ENCODE data around the gene NWD2. TPM values are rescaled to one million over a fixed set of nuclear protein-coding genes. Genes with fewer than 3 reads are reported as not detected.

NWD2 gene
- total RNA-seq, 1 experiment from 2014 or later, result not detected

GRCh38 chr4:37393321-37393720 lies 148.8 kb downstream of the NWD2 start:
- Histone ChIP-seq H3K27me3 (replicated peaks; ENCODE audit: insufficient read depth, low read depth, low read length, poor library complexity) (no peaks in the 10 kb centered on the region), H3K4me3 (ENCODE audit: low read depth, low read length, poor library complexity, severe bottlenecking) (no peak overlapping the region), H3K4me1 (ENCODE audit: insufficient read depth, low read length, poor library complexity, severe bottlenecking) (no peaks in the 10 kb centered on the region), H3K36me3 (ENCODE audit: insufficient read depth, low read length, poor library complexity, severe bottlenecking) (no peaks in the 10 kb centered on the region), H3K27ac (ENCODE audit: low read depth, low read length, poor library complexity, severe bottlenecking) (no peak overlapping the region), H3K9me3 (ENCODE audit: low read depth, low read length, poor library complexity, severe bottlenecking) (no peaks in the 10 kb centered on the region)
- POLR2A ChIA-PET (ENCODE audit: low non-redundant PET), result no interaction called here
- TF ChIP-seq CTCF (conservative IDR thresholded peaks at IDR 0.05; ENCODE audit: low read depth, low read length) (no peak), EZH2 (IDR thresholded peaks at IDR 0.05; ENCODE audit: borderline replicate concordance, low read depth, low read length, poor library complexity, severe bottlenecking) (no peak)
- CTCF ChIA-PET, result no interaction called here
- BruUV-seq (replicated peaks), result no TSS peak
- no peak for DNase-seq (ENCODE audit: low spot score)
- intact Hi-C loops (cut with micrococcal nuclease; ENCODE audit: unreplicated experiment), result loop anchor here (2.0 kb wide), 1 partner anchor 1041 kb away; no protein-coding TSS in a partner anchor

- no peak for TF ChIP-seq CTCF (conservative IDR thresholded peaks at IDR 0.05; ENCODE audit: low read depth, low read length)
- no peak for TF ChIP-seq EZH2 (IDR thresholded peaks at IDR 0.05; ENCODE audit: borderline replicate concordance, low read depth, low read length, poor library complexity, severe bottlenecking)
- Histone ChIP-seq H3K4me1 (ENCODE audit: insufficient read depth, low read length, poor library complexity, severe bottlenecking) (no peaks in the 10 kb centered on the region), H3K27ac (ENCODE audit: low read depth, low read length, poor library complexity, severe bottlenecking) (no peak overlapping the region), H3K36me3 (ENCODE audit: insufficient read depth, low read length, poor library complexity, severe bottlenecking) (no peaks in the 10 kb centered on the region), H3K9me3 (ENCODE audit: low read depth, low read length, poor library complexity, severe bottlenecking) (no peaks in the 10 kb centered on the region), H3K27me3 (replicated peaks; ENCODE audit: insufficient read depth, low read depth, low read length, poor library complexity) (no peaks in the 10 kb centered on the region), H3K4me3 (ENCODE audit: low read depth, low read length, poor library complexity, severe bottlenecking) (no peak overlapping the region)
- no TSS peak for BruUV-seq (replicated peaks)
- CTCF ChIA-PET, result no interaction called here
- intact Hi-C loops (cut with micrococcal nuclease; ENCODE audit: unreplicated experiment), result loop anchor here (2.0 kb wide), 1 partner anchor 1041 kb away; no protein-coding TSS in a partner anchor
- no peak for DNase-seq (ENCODE audit: low spot score)
- POLR2A ChIA-PET (ENCODE audit: low non-redundant PET), result no interaction called here
These were observed 149.3 kb downstream of the NWD2 start for GRCh38 chr4:37393889-37394288.

GRCh38 chr4:37397505-37397904 lies 153.0 kb downstream of the NWD2 start:
- TF ChIP-seq EZH2 (IDR thresholded peaks at IDR 0.05; ENCODE audit: borderline replicate concordance, low read depth, low read length, poor library complexity, severe bottlenecking) (no peak), CTCF (conservative IDR thresholded peaks at IDR 0.05; ENCODE audit: low read depth, low read length) (no peak)
- no peak overlapping the region for H3K27ac ChIP-seq (ENCODE audit: low read depth, low read length, poor library complexity, severe bottlenecking)
- no peak overlapping the region for H3K4me3 ChIP-seq (ENCODE audit: low read depth, low read length, poor library complexity, severe bottlenecking)
- POLR2A ChIA-PET (ENCODE audit: low non-redundant PET), result no interaction called here
- no peaks in the 10 kb centered on the region for H3K4me1 ChIP-seq (ENCODE audit: insufficient read depth, low read length, poor library complexity, severe bottlenecking)
- H3K36me3 ChIP-seq (ENCODE audit: insufficient read depth, low read length, poor library complexity, severe bottlenecking), result no peaks in the 10 kb centered on the region
- no peaks in the 10 kb centered on the region for H3K9me3 ChIP-seq (ENCODE audit: low read depth, low read length, poor library complexity, severe bottlenecking)
- no peaks in the 10 kb centered on the region for H3K27me3 ChIP-seq (replicated peaks; ENCODE audit: insufficient read depth, low read depth, low read length, poor library complexity)
- DNase-seq (ENCODE audit: low spot score), result no peak
- intact Hi-C loops (cut with micrococcal nuclease; ENCODE audit: unreplicated experiment), result no loop called here
- CTCF ChIA-PET, result interaction anchor here (0.7 kb wide), 1 partner anchor 209 kb away, joined by 5 read pairs; no protein-coding TSS in a partner anchor
- no TSS peak for BruUV-seq (replicated peaks)
